GM12874 (cell line): ENCODE results near the gene DNAH9.

ENCODE experiments used
- TF ChIP-seq, protein P1 (sequence below): IDR thresholded peaks from 2 replicates; pipeline ENCODE4 v1.5.1; 2011; ENCODE audit warnings: low read depth, mild to moderate bottlenecking, control low read depth, low read length, moderate library complexity; ENCODE audit not compliant: insufficient read depth

The DNAH9 gene

DNA sequence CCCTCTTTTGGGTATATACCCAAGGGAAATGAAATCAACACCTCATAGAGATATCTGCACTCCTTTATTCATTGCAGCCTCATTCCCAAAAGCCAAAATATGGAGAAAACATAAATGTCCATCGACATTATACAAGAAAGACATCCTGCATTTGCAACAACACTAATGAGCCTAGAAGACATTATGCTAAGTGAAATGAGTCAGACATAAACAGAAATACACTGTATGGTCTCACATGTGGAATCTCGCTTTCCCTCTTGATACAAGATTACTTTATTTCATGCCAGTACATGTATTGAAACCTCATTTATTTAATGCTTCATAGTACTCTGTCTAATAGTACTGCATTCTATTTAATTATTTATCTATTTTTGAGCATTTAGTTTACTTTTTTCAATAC lies 241.8 kb downstream of the DNAH9 start:
- TF ChIP-seq, protein P1, sequence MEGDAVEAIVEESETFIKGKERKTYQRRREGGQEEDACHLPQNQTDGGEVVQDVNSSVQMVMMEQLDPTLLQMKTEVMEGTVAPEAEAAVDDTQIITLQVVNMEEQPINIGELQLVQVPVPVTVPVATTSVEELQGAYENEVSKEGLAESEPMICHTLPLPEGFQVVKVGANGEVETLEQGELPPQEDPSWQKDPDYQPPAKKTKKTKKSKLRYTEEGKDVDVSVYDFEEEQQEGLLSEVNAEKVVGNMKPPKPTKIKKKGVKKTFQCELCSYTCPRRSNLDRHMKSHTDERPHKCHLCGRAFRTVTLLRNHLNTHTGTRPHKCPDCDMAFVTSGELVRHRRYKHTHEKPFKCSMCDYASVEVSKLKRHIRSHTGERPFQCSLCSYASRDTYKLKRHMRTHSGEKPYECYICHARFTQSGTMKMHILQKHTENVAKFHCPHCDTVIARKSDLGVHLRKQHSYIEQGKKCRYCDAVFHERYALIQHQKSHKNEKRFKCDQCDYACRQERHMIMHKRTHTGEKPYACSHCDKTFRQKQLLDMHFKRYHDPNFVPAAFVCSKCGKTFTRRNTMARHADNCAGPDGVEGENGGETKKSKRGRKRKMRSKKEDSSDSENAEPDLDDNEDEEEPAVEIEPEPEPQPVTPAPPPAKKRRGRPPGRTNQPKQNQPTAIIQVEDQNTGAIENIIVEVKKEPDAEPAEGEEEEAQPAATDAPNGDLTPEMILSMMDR = no peak

- TF ChIP-seq, protein P1 = no peak
Measured at GRCh38 chr17:11840831-11841230, 242.6 kb downstream of the DNAH9 start.

- TF ChIP-seq, protein P1 = no peak
Measured at GRCh38 chr17:11848330-11848729, 250.1 kb downstream of the DNAH9 start.

DNA sequence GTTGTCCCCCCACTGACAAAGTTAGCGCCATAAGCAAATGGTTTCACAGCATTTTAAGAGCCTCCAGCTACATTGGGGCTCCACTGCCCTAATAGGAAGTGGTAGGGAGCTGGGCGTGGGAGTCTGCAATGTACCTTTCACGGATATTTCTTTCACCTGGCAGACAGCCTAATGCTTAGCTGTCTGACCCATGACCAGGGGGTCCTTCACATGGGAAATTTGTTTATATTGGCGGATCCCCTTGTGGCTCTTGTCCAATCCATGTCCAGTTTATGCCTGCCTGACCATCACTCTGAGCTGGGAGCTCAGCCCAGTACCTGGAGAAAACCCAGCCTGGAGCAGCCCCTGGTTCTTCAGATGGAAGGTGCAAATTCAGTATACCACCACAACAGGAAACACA lies 254.0 kb downstream of the DNAH9 start:
- TF ChIP-seq, protein P1 = no peak

DNA sequence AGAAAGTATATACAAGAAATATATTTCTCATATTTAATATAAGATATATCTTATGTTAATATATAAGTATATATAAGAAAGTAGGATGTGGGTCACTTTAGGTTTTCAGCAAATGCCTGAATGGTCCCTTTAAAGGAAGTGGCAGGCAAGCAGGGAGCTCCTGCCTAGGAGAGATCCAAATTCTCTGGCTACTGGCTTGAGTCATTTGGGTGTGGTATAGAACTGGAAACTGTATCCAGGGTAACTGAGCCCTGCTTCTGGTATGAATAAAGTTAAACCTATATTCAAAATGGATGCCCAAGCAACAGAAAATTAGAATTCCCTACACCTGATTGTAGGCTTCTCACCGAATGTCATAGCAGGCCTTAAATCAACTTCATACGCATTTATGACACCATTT lies 254.6 kb downstream of the DNAH9 start:
- TF ChIP-seq, protein P1 = no peak

DNA sequence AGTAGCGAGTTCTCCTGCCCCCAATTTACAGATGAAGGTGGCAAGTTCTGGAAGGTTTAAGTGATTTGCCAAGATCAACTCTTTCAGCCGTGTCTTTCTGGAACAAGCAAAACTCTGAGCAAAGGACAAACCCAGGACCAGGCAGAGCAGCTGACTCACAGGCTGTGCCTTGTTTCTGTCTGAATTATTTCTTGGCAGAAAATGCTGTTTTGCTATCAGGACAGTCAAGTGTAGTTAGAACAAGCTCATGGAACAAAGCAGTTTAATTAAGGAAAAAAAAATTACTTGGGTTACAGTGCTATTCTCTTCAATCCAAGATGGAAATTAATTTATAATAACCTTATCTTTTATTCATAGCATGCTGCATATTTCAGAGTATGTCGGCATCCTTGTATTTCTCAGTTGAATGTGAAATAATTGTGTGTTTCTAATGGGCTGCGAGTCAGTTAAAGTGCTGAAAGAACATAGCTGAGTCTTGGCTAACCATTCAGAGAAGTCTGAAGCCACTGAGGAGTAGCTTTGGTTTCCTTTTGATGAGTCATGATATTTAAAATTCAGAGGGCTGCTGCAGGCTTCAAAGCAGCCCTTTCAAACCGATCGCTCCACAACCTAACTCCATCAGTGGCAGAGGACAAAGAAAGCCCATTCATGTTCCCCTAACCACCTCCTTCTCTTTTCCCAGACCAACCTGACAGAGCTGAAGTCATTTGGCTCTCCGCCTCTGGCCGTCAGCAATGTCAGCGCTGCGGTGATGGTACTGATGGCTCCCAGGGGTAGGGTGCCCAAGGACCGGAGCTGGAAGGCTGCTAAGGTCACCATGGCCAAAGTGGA lies 255.3 kb downstream of the DNAH9 start:
- TF ChIP-seq, protein P1 = no peak

DNA sequence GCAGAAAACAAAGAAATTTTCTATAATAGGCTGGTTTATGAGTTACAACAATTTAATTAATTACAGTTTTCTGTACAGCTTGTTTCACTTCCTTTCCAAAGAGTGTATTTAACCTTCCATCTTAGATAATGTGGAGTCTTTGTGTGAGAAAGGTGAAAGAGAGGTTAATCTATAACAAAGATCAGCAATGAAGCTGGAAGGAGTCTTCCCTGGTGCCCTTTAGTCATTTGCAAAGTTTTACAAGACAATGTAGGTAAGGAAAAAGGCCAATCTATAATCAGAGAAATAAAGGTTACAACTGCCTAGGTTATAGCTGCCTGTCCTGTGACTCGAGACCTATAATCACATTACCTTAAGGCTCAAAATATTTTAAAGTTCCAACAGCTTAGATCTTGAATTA lies 257.0 kb downstream of the DNAH9 start:
- TF ChIP-seq, protein P1 = no peak
